Tibial nerve (tissue), 4 donors: ENCODE results near the gene ESPL1.

ENCODE experiments used
- EP300 ChIP-seq, 2 donors: sonication (generic); formaldehyde crosslinking; IDR thresholded peaks; one replicate each; pipeline ENCODE4 v1.6.1; 2017; ENCODE audit warnings: antibody characterized with exemption in 2 of 2, mild to moderate bottlenecking in 1 of 2
- TF ChIP-seq, protein P1 (sequence below), 5 experiments: fragments of 200-600 bp in 3 of 5; fragments of 450-650 bp in 2 of 5; sonication (generic) in 3 of 5; IDR thresholded peaks; one replicate each; pipeline ENCODE4 v1.5.1; 2016 to 2019; ENCODE audit warnings: antibody characterized with exemption in 5 of 5, mild to moderate bottlenecking in 3 of 5, moderate library complexity in 2 of 5

DNA sequence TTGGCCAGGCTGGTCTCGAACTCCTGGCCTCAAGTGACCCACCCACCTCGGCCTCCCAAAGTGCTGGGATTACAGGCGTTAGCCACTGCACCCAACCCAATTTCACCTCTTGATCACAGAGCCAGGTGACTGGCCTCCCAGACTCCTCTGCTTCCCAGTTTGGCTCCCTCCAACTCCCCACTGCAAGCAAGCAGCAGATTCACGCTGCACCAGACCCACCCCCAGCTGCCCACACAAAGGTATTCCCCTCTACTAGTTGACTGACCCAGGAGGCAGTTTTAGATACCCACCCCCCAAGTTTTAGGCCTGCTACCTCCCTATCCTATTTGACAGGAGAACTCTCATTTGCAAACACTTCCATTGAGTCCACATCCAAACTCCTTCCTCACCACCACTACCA is 41.3 kb upstream of the ESPL1 start:
- TF ChIP-seq, protein P1, sequence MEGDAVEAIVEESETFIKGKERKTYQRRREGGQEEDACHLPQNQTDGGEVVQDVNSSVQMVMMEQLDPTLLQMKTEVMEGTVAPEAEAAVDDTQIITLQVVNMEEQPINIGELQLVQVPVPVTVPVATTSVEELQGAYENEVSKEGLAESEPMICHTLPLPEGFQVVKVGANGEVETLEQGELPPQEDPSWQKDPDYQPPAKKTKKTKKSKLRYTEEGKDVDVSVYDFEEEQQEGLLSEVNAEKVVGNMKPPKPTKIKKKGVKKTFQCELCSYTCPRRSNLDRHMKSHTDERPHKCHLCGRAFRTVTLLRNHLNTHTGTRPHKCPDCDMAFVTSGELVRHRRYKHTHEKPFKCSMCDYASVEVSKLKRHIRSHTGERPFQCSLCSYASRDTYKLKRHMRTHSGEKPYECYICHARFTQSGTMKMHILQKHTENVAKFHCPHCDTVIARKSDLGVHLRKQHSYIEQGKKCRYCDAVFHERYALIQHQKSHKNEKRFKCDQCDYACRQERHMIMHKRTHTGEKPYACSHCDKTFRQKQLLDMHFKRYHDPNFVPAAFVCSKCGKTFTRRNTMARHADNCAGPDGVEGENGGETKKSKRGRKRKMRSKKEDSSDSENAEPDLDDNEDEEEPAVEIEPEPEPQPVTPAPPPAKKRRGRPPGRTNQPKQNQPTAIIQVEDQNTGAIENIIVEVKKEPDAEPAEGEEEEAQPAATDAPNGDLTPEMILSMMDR (IDR thresholded peaks at IDR 0.05): no peak
- no peak for TF ChIP-seq EP300 (IDR thresholded peaks at IDR 0.05)
